Activated CD8-positive, alpha-beta memory T cell treated with anti-CD3 and anti-CD28 coated beads, Interleukin-2, amount 50 U/mL, for 48 hours (primary cell): Measurements from ENCODE around the gene PDCD2L.
A peak's percentile ranks its signal among the peaks of the same experiment; 100 is the strongest.
"Not testable (repeated sequence)": the region's sequence is repeated elsewhere in the genome, so short reads cannot be mapped to it uniquely, and the experiment has no call there.

Experiments
- DNase-seq: peaks from one replicate; pipeline ENCODE4 v3.0.0-alpha.2; 2020

PDCD2L gene

DNA sequence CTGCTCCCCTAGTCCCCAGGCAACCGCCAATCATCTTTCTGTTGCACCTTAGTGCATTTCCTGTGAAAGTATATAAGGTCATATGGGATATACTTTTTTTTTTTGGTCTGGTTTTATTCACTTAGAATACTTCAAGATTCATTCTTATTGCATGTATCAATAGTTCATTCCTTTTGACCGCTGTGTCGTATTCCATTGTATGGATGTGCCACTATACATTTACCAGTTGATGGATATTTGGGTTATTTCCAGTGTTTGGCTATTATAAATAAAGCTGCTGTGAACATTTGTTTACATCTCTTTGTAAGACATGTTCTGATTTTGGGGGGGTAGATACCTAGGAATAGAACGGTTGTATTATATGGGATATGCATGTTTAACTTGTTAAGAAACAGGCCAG, 14.1 kb downstream of the PDCD2L start:
- DNase-seq = peak; percentile 6

DNA sequence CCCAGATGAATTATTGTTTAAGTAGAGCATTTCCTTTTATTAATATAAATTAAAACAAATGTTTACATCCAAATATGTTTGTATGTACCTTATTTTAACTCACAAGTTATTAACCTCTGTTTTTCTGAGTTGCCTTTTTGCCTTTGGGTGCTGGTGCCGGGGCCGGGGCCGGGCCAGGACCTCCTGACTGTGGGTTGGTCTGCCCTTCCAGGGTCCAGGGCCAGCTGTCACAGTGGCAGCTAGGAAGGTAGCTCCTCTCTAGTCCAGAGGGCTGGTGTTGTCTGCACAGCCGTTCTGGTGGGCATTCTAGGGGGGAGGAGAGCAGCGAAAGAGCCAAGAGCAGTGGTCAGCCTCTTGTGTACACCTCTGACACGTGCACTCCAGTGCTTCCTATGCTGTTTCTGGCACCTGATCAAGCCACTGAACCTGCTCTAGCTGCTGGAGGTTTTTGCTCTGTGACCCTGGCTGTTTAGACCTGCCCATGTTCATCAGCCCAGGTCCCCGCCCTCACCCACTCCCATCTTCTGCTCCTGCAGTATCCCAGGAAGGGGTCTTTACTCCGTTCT, 22.0 kb downstream of the PDCD2L start:
- no peak for DNase-seq

DNA sequence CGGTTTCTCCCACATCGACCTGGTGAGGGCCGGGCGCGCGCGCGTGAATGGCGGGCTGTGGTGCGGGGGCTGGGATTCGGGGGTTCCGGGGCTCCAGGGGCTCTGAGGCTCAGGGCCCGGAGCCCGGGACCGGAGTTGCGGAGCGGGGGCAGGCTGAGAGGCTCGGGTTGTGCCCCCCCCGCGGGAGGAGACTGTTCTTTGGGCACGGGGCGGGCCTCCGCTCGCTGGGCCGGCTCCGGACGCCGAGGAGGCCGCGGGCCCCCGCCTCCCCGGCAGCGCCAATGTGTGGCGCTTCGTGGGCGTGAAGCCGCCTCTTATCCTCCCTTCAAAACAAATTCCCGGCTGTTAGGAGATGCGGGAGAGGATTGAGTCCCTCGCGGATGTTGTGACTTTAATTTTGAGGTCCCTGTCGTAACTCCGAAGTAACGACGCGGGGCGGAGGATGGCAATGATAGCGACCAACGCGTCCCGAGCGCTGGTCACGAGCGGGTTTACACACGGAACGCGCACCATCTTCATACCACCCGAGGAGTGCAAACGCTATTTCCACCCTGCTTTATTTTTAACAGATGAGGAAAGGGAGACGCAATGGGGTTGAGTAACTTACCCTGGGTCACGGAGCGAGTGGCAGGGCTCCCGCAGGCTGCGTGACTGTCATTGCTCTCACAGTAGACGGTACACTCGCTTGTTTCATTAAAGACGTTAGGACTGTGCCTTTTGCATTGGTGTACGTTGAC, 24.5 kb downstream of the PDCD2L start:
- no peak for DNase-seq

DNA sequence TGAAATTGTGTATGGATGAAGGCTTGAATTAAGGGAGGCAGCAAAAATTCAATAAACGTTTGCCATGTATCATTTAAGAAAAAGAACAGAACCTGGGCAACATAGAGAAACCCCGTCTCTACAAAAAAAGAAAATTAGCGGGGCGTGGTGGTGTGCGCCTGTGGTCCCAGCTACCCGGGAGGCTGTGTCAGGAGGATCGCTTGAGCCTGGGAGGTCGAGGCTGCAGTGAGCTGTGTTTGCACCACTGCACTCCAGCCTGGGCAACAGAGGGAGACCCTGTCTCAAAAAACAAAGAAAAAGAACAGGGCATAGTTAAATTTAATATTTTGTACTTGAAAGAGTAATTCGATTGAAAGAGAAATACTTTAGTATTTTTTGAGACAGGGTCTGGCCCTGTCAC, 25.4 kb downstream of the PDCD2L start:
- DNase-seq = no peak

DNA sequence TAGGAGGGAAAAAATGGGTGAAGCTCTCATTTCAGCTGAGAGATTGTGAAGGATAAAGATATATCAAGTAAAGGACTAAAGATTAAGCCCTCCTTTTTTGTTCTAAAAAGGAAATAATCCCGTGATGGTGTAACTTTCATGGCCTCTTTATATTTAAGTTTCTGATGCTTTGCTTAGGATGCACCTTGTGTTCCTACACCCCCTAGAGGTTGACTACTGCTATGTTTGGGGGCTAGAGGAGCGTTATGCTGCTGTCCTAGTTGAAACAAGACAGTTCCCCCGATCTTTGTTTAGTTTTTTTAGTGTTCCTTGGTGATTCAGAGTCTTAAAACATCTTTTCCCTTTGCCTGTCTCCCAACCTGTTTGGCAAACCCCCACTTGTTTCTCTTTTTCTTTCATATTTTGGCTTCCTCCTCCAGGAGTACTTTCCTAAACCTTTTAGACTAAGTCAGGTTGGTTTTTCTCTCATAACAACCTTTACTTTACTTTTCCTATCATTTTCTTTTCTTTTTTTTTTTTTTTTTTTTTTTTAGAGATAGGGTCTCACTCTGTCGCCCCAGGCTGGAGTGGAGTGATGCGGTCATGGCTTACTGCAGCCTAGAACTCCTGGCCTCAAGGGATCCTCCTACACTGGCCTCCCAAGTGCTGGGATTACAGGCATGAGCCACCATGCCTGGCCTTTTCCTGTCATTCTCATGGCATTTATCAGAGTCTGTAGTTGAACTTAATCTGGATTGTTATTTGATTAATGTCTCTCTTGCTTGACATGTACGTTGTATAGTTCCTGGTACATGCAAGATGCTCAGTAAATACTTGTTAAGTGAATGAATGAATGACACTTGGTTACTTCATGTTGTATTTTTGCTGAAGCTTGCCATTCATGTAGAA, 26.8 kb downstream of the PDCD2L start:
- no peak for DNase-seq

DNA sequence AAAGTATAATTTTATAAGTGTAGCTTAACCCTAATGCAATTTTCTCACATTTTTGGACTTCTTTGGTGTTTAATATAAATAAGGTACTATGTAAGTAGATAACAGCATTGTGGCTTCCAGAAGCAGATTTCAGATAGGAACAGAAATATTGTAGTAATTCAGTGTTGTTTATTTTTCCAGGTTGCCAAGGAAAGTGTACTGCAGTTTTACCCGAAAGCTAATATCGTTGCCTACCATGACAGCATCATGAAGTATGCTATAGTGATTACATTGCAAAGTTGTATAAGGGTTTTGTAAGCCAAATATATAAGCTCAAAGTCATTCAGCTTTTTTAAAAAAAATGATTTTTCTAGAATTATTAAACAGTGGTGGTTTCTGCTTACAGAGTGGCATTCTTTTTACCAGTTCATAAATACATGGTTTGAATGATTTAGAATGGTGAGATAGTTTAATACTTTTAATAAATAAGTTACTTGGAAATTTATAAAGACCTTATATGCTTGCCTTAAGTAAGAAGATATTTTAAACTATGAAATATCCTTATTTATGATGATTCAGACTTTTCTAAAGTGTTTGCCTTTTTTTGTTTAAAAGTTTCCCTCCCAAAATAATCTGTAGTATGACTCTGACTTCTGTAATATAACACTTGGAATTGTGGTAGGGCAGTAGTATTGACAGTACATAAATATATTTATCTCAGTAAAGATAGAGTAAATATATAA, 27.6 kb downstream of the PDCD2L start:
- DNase-seq = no peak

DNA sequence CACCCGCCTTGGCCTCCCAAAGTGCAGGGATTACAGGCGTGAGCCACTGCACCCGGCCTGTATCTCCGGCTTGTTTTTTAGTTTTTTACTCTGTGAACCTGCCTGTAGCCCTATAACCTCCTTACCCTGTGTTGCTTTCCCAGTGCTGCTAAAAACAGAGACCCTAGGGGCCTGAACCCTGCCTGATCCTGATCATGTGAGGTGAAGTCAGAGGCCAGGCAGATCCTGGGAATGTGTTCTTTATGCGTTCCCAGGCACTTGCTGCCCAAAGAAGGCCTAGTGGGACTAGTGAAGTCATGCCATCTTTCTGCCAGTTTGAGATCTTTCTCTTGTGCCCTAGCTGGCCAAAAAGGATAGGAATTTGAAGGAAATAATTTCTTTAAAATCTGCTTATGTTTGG, 28.6 kb downstream of the PDCD2L start:
- DNase-seq = no peak

DNA sequence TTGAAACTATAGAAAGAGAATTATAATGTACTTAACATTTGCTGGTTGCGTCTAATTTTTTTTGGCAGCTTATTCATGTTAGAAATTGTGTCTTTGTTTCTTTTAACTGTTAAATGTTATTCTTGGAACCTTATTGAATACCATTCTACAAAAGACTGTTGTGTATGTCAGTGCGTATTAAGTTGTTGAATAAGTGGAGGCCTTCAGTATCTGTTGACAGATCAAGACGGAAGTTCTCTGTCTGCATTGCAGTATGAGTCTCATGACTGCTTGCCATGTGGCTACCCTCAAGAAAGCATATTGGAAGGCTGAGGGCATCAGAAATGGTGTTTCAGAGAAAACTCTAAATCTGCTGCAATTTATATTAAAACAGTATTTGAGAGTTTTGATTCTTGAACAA, 32.5 kb downstream of the PDCD2L start:
- no peak for DNase-seq

DNA sequence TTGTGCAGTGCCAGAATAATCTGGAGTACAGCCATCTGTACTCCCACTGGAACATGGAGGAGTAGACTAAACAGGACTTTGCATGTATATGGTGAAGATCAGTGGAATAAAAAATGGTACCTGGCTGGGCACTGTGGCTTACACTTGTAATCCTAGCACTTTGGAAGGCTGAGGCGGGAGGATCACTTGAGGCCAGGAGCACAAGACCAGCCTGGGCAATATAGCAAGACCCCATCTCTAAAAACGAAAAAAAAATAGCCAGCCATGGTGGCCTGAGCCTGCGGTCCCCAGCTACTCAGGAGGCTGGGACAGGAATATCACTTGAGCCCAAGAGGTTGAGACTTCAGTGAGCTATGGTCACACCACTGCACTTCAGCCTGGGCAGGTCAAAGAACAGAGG, 44.0 kb downstream of the PDCD2L start:
- DNase-seq = no peak

DNA sequence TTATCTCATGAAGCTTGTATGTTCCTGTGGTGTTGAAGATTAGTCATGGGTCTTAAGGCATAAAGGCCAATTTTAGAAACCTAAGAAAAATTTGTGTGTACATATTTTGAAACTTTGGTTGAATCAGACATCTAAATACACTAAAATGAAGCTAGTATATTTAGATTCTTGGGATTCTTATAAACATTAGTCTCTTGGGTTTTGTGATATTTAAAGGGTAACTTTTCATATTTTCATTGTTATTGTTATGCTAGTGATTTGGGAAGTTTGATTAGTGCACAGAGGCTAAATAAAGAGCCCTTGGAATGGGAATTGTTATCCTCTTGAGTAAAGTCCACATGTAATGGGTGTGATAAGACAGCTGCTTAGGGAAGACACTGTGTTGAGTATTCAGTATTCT, 48.5 kb downstream of the PDCD2L start:
- no peak for DNase-seq

DNA sequence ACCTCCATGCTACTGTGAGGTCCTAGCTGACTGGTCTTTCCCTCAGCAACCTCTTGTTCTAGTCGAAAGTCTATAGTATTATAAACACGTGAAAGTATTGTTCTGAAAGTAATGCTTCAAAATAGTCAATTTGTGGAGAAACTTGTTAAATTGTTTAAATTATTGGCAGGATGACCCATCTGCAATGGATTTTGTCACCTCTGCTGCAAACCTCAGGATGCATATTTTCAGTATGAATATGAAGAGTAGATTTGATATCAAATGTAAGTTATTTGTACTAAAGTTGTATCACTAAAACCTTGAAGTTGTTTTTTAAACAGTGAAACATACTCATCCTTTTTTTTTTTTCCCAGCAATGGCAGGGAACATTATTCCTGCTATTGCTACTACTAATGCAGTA, 49.9 kb downstream of the PDCD2L start:
- no peak for DNase-seq

DNA sequence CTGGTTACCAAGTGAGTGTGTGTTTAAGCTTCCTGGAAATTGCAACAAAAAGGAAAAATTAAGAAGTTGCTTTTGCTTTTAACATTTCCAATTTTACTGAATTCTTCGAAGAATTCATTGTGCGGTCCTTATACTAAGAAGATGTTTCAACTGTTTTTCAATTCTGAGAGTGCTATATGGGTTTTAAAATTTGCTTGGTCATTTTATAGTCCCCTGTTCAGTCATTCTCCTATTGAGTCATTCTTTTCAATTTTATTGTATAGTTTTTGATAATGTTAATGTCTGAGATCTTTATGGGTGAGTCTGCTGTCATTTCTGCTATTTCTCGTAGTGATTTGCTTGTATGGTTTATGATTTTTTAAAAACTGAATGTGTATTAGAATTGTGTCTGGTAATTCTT, 50.5 kb downstream of the PDCD2L start:
- no peak for DNase-seq

DNA sequence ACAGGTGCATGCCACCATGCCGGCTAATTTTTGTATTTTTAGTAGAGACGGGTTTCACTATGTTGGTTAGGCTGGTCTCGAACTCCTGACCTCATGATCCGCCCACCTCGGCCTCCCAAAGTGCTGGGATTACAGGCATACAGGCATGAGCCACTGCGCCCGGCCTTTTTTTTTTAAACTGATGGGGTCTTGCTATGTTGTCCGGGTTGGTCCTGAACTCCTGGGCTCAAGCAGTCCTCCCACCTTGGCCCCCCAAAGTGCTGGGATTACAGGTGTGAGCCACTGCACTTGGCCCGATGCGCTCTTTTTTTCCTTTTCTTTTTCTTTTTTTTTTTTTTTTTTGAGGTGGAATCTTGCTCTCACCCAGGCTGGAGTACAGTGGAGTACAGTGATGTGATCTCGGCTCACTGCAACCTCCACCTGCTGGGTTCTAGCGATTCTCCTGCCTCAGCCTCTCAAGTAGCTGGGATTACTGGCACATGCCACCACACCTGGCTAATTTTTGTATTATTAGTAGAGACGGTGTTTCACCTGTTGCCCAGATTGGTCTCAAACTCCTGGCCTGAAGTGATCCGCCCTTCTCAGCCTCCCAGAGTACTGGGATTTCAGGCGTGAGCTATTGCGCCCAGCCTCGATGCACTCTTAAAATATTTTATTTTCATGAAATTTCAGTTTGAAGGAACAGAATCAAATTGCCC, 51.7 kb downstream of the PDCD2L start:
- DNase-seq = not testable (repeated sequence)

DNA sequence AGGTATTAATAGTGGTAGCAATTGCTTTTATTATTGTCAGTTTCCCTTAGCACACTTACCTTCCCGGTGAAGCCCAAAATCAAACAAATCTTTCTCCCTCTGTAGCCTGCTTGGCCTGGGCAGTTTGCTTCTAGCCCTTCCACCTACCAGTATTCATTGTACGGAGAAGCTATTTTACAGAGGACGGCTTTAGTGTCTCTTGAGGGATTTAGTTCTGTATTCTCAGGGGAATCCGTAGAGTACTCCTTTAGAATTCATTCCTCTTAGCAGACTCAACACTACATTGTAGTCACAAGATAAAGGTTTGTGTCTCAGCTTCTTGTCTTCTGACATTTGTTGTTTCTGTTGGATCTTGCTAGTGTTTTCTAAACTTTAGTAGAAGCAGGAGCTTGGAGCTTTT, 53.2 kb downstream of the PDCD2L start:
- DNase-seq = no peak

DNA sequence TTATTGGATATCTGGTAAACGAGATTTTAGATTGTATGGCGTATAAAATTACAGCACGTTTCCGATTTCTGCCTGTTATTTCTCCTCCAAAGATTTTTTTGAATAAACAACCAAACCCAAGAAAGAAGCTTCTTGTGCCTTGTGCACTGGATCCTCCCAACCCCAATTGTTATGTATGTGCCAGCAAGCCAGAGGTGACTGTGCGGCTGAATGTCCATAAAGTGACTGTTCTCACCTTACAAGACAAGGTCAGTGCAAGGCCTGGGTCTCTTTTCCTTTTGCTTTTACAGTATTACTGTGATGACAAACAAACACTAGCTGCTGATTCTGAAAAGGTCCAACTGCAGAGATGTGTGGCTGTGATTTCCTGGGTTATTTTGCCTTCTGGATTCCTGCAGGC, 54.5 kb downstream of the PDCD2L start:
- no peak for DNase-seq

DNA sequence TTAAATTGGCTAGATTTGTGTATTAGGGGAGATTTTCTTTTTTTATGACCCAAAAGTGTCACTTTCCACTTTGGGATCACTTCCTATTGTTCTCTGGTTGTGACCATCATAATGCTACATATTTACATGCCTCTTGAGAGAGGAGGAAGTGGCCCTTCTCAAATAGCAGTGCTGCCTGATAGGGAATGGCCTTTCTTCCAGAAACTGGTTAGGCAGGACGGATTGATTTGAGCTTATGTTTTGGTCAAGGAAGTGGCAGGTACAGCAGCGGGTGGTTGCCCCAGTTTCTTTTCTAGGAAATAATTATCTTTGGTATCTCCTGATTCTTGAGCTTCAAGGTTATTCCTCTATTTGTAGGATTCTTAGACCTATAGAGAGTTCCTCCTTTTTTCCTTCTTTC, 55.4 kb downstream of the PDCD2L start:
- DNase-seq = no peak

DNA sequence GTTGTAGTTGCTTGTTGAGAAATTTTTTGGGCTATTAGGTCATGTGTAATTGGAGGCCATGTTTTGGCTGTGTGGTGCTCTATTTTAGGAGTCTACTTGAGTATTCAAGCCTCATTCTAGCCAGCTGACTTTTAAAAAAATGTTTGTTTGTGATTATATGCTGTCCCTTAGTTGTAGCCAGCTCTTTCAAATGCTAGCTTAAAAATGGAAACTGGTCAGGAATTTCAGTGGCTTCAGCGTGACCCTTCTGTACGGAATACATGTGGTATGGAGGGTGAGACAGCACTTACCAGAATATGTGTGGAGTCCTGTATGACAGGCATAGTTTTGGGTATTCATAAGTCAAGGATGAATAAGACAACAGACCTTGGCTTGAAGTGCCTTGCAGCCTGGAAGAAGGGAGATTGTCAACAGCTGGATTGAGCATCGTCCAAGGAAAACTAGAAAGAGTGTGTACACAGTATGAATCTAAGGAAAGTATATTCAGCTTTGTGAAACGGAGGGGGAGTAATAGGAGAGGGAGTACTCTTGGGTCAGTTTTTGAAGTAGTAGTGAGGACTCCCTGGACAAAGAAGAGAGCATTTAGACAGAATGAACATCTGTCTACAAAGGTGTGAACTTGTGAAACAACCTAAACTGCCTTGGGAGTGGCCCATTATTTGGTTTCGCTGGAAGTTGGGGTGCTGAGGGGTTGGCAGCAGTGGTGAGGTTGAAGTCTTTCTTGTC, 57.3 kb downstream of the PDCD2L start:
- no peak for DNase-seq

DNA sequence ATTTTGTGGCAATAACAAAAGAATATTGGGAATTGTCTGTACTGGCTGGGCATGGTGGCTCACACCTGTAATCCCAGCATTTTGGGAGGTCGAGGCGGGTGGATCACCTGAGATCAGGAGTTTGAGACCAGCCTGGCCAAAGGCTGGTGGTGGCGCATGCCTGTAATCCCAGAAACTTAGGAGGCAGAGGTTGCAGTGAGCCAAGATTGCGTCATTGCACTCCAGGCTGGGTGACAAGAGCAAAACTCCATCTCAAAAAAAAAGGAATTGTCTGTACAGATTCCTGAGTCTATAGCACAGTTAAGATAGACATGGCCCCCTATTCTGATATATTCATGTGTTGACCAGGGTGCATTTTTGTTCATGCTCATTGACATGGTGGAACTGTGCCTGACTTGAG, 60.6 kb downstream of the PDCD2L start:
- not testable (repeated sequence) for DNase-seq

DNA sequence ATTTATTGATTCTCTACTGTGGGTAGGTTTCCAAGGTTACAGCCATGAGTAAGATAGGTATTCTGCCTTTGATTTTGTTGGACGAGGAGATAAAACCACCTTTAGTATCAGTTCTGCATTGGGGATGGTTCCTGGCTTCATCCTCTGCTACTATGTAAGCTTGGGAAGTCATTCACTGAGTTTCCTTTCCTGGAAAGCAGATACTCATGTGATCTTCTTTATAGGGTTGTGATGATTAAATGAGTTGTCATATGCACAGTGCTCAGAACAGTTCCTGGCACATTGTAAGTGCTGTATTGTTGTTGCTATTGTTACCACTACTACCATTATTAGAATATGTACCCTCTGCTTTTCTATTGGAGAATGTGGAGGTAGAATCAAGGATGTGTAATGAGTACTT, 64.2 kb downstream of the PDCD2L start:
- no peak for DNase-seq

DNA sequence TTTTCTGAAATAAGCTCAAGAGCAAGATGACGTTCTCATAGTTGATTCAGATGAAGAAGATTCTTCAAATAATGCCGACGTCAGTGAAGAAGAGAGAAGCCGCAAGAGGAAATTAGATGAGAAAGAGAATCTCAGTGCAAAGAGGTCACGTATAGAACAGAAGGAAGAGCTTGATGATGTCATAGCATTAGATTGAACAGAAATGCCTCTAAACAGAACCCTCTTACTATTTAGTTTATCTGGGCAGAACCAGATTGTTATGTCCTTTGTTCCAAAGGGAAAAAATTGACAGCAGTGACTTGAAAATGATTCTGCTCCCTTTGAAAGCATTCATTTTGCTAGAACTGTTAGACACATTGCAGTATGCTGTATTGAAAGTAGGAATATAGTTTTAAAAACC, 64.8 kb downstream of the PDCD2L start:
- not testable (repeated sequence) for DNase-seq

DNA sequence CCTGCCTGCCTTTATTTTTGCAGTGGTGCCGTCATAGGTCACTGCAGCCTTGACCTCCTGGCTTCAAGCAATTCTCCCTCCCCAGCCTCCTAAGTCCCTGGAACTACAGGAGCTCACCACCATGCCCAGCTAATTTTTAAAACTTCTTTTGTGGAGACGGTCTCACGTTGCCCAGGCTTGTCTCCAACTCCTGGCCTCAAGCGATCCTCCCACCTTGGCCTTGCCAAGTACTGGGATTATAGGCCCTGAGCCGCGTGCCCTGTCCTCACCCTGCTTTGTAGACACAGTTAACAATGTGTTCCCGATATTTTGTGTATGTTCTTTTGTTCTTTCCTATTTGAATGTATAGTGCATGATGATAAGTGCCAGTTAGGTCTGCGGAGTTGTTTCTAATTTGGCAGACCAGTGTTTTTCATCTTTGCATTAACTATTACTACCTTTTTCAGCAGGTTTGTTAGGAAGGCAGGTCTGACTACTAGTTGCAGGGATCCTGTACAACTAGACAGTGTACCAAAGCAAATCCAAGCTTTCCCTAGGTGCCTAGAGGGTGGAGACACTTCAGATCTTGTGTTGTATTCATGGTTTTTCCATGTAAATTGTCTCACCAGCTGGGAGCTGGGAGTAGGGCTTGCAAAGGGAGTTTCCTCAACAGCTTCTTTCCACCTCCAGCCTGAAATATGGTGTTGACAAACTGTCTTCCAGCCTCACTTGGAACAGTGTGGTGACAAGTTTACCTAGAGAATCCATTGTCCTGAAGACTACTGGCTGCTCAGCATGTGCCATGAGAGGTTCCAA, 67.9 kb downstream of the PDCD2L start:
- no peak for DNase-seq
